GM10847 (cell line): ENCODE measurements around the gene MATCAP1.

Source experiments
- POLR2A ChIP-seq: IDR thresholded peaks from 2 replicates; pipeline ENCODE4 v1.6.1; 2011; ENCODE audit not compliant: insufficient read length; ENCODE audit errors: extremely low read depth

Gene MATCAP1

DNA sequence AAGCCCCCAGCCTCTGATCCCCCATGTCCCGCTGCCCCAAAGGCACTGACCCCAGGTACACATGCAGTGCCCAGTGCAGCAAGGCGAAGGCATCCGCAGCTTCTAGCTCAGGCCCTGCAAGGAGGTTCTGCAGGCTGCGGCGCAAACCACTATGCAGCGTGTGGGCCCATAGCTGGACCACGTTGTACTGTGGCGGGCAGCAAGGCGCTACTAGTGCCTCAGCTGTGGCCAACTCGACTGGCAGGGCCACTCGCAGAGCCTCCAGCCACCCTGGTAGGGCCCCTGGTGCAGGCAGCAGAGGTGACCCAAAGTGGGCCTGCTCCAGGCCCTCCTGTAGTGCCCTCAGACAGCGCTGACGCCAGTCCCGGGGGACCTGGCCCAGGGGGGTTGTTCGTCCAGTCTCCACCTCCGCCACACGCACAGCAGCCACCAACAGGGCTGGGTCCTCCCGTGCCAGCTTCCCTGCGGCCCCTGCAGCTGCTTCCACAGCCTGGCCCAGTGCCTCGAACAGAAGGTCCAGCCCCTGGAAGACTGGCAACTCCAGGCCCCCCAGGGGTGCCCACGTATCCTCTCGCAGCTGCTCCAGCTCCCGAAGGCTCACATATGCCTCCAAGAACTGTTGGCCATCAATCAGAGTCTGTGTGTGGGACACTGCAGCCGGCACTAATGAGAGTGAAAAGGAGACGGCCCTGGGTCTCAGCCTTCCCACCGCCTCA is 3.6 kb upstream of the MATCAP1 start:
- no peak for TF ChIP-seq POLR2A

DNA sequence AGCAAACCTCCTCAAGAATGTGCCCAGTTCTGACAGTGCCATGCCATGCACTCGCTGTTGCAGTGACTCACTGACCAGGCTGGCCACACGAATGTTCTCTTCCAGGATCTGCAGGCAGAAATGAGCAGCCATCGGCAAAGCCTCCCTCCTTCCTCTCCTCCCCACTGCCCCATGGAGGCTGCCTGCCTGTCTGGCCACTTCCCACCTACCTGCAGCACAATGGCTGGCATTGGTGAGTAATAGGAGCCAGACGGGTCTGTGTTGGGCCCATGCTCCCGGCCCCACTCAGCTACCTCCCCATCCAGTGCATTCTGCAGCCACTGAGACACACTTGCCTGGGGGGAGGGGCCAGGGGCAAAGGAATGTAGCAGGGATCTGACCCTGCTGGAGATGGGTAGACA is 2.8 kb upstream of the MATCAP1 start:
- TF ChIP-seq POLR2A: no peak

GRCh38 chr16:67185651-67186134 is 1.9 kb upstream of the MATCAP1 start:
- TF ChIP-seq POLR2A: no peak

- TF ChIP-seq POLR2A: no peak
Observed at GRCh38 chr16:67184995-67185650, 1.4 kb upstream of the MATCAP1 start.

GRCh38 chr16:67184453-67184994 is 761 bp upstream of the MATCAP1 start:
- no peak for TF ChIP-seq POLR2A

DNA sequence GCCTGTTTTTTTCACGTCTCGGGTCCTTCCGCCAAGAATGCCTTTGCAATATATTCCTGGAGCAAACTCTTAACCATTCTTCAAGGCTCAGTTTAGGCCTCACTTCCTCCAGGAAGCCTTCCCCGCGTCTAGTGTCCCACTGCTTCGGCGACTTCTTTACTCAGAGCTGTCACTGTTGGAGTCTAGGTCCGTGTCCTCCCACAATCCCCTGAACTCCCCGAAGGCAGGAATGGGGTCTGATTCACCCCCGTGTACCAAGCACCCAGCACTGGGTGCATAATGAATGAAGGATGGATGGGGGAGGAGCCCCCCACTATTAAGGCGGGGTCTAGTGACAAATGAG is 508 bp downstream of the MATCAP1 start:
- TF ChIP-seq POLR2A: no peak

GRCh38 chr16:67182288-67182687 is 1.5 kb downstream of the MATCAP1 start:
- no peak for TF ChIP-seq POLR2A

DNA sequence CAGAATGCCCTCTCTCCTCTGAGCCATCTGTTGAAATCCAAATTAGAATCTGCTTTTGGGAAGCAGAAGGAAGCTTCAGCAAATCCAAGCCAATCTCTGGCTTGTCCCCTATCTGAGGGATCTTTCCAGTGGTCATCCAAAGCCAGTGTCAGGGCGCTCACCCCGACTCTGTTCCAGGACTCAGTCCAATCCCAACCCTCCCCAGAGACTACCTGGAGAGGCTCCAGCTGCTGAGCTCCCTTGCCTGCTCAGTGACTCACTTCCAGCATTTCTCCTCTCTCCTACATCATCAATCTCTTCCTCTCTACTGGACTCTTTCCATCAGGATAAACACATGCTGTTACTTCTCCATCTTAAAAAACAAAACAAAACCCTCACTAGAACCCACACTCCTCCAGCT is 2.4 kb downstream of the MATCAP1 start:
- TF ChIP-seq POLR2A: no peak

DNA sequence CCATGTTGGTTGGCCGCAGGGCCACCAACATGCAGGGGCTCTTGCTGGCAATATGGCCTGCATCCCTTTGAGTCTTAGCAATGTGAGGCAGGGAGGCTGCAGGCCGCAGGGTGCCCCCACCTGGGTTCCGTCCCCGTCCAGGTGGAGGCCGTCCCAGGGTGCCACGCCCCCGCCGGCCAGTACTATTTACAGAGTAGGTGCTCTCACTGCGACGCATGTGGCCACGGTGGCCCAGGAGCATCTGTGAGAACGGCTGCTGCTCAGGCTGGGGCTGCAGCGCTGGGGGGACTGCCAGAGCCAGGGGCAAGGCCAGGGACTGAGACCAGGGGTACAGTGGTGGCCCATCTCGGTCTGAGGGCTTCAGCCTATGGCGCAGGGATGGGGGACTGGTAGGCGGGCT is 3.6 kb downstream of the MATCAP1 start:
- TF ChIP-seq POLR2A: no peak

DNA sequence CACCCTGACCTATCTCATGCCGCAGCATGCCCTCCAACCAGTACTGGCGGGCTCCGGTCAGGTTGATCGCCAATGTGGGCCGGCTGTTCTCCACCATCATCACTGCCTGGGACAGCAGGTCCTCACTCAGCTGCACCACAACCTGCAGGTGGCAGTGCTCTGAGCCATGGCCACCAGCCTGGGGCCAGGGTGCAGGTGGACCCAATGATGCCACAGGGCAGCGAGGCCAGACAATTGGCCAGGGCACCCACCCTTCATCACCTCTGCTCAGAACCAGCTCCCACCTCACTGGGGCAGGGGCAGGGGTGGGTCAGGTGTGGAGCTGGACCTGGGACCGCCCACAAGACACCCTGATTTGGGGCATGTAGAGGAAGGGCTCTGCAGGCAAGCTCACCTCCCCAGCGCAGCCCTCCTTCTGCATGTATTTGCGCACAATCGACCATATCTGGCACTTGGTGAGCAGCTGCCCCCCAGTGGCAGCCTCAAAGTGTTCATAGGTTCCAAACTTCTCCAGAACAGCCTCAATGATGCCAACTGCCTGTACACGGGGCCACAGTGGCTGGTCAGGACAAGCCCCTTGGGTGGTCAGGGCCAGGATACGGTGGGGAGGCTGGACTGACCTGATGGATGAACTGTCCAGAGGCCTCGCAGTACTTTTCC is 4.2 kb downstream of the MATCAP1 start:
- TF ChIP-seq POLR2A: no peak

- TF ChIP-seq POLR2A: no peak
Observed at GRCh38 chr16:67177743-67178699, 5.7 kb downstream of the MATCAP1 start.

- no peak for TF ChIP-seq POLR2A
Observed at GRCh38 chr16:67176662-67177061, 7.1 kb downstream of the MATCAP1 start.

DNA sequence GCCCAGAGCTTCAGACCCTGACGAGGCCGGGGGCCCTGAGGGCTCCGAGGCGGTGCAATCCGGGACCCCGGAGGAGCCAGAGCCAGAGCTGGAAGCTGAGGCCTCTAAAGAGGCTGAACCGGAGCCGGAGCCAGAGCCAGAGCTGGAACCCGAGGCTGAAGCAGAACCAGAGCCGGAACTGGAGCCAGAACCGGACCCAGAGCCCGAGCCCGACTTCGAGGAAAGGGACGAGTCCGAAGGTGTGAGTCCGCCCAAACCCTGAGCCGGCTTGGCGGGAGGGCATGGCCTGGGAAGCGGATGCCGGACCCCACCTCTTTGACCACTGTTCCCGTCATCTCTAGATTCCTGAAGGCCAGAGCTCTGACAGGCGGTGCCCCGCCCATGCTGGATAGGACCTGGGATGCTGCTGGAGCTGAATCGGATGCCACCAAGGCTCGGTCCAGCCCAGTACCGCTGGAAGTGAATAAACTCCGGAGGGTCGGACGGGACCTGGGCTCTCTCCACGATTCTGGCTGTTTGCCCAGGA is 9.0 kb downstream of the MATCAP1 start:
- TF ChIP-seq POLR2A: no peak

DNA sequence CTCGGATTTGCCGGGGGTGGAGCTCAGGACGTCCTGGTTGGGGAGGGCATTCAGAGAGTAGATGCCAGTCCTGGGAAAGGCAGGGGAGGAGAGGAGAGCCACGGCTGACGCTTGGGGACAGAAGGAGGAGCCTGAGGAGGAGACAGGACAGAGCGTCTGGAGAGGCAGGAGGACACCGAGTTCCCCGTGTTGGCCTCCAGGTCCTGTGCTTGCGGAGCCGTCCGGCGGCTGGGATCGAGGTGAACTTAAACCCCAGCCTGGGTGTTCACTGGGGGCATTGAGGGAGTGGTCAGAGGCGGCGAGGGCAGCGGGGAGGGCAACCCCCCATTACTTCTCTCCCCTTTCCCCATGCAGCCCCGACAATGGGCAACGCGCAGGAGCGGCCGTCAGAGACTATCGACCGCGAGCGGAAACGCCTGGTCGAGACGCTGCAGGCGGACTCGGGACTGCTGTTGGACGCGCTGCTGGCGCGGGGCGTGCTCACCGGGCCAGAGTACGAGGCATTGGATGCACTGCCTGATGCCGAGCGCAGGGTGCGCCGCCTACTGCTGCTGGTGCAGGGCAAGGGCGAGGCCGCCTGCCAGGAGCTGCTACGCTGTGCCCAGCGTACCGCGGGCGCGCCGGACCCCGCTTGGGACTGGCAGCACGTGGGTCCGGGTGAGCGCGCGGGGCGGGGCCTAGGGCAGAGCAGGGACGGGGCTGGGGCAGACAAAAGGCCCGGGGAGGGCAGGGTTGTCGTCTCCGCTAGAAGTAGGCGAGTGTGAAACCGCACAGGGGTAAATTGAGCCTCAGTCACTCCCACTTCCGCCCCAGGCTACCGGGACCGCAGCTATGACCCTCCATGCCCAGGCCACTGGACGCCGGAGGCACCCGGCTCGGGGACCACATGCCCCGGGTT is 9.7 kb downstream of the MATCAP1 start:
- TF ChIP-seq POLR2A: no peak
